ENCODE measurements around the gene HOMER2. TPM values are rescaled to one million over a fixed set of nuclear protein-coding genes. Genes with fewer than 3 reads are reported as not detected.

HOMER2 gene
- total RNA-seq, 3 donors from 2014 or later = 6.1 to 295 (median 77.7) TPM

GRCh38 chr15:82820128-82820527 is 132.4 kb downstream of the HOMER2 start:
- Histone ChIP-seq H3K9me3 (no peaks in the 10 kb centered on the region), H3K27me3 (no peaks in the 10 kb centered on the region), H3K4me3 (no peak overlapping the region), H3K4me1 (no peaks in the 10 kb centered on the region), H3K27ac (no peak overlapping the region), H3K36me3 (no peaks in the 10 kb centered on the region)
- no peak for DNase-seq (ENCODE audit: low spot score in 2 of 2)
- intact Hi-C loops (cut with DNase I; ENCODE audit: low total_unique reads) = no loop called here
- TF ChIP-seq POLR2A (IDR thresholded peaks at IDR 0.05) (no peak), POLR2AphosphoS5 (IDR thresholded peaks at IDR 0.05) (no peak)

GRCh38 chr15:82812994-82813393 is 139.5 kb downstream of the HOMER2 start:
- H3K4me1 ChIP-seq = peaks cover 0 to 4% of the 10 kb centered on the region in 2 donors
- intact Hi-C loops (cut with DNase I; ENCODE audit: low total_unique reads) = no loop called here
- H3K36me3 ChIP-seq = no peaks in the 10 kb centered on the region
- H3K27me3 ChIP-seq = no peaks in the 10 kb centered on the region
- H3K27ac ChIP-seq = no peak overlapping the region
- H3K9me3 ChIP-seq = no peaks in the 10 kb centered on the region
- H3K4me3 ChIP-seq = no peak overlapping the region
- no peak for TF ChIP-seq POLR2AphosphoS5 (IDR thresholded peaks at IDR 0.05)
- TF ChIP-seq POLR2A (IDR thresholded peaks at IDR 0.05) = no peak
- TF ChIP-seq CTCF (IDR thresholded peaks at IDR 0.05) = no peak
- DNase-seq (ENCODE audit: low spot score in 2 of 2) = no peak

GRCh38 chr15:82810890-82811426 is 141.6 kb downstream of the HOMER2 start:
- H3K9me3 ChIP-seq = no peaks in the 10 kb centered on the region
- H3K4me1 ChIP-seq = peaks cover 0 to 4% of the 10 kb centered on the region in 2 donors

GRCh38 chr15:82810061-82810889 is 142.2 kb downstream of the HOMER2 start:
- no peaks in the 10 kb centered on the region for H3K27me3 ChIP-seq
- intact Hi-C loops (cut with DNase I; ENCODE audit: low total_unique reads) = no loop called here
- H3K9me3 ChIP-seq = no peaks in the 10 kb centered on the region
- peaks cover 0 to 4% of the 10 kb centered on the region in 2 donors for H3K4me1 ChIP-seq
- peak overlapping the region; percentile 86 to 94 (median 92) for H3K4me3 ChIP-seq
- H3K36me3 ChIP-seq = no peaks in the 10 kb centered on the region
- TF ChIP-seq POLR2AphosphoS5 (IDR thresholded peaks at IDR 0.05) (no peak), POLR2A (IDR thresholded peaks at IDR 0.05) (no peak), CTCF (IDR thresholded peaks at IDR 0.05) (no peak)
- H3K27ac ChIP-seq = peak overlapping the region; percentile 99 to 100
- DNase-seq (ENCODE audit: low spot score in 2 of 2) = peak in 1 of 2 donors; percentile 28

More at GRCh38 chr15:82810890-82811426, 141.6 kb downstream of the HOMER2 start:
- peak overlapping the region; percentile 99 to 100 for H3K27ac ChIP-seq
- no peaks in the 10 kb centered on the region for H3K27me3 ChIP-seq
- intact Hi-C loops (cut with DNase I; ENCODE audit: low total_unique reads) = no loop called here
- DNase-seq (ENCODE audit: low spot score in 2 of 2) = no peak
- TF ChIP-seq POLR2AphosphoS5 (IDR thresholded peaks at IDR 0.05) = no peak
- TF ChIP-seq POLR2A (IDR thresholded peaks at IDR 0.05) = no peak
- peak overlapping the region; percentile 86 to 94 (median 92) for H3K4me3 ChIP-seq
- H3K36me3 ChIP-seq = no peaks in the 10 kb centered on the region

GRCh38 chr15:82809308-82810060 is 143.0 kb downstream of the HOMER2 start, which contains the start of gene WHAMM:
Gene WHAMM, plus strand, starts transcription at chr15:82809628. Its CDS starts 99 bp downstream, at chr15:82809727.
- no peaks in the 10 kb centered on the region for H3K36me3 ChIP-seq
- peak within 1 kb of the TSS; percentile 86 to 94 (median 92) for H3K4me3 ChIP-seq
- peak; percentile 99 to 100 for DNase-seq (ENCODE audit: low spot score in 2 of 2)
- no peaks in the 10 kb centered on the region for H3K27me3 ChIP-seq
- peak within 1 kb of the TSS; percentile 99 to 100 for H3K27ac ChIP-seq
- no peaks in the 10 kb centered on the region for H3K9me3 ChIP-seq
- intact Hi-C loops (cut with DNase I; ENCODE audit: low total_unique reads) = no loop called here
- peaks cover 0 to 4% of the 10 kb centered on the region in 2 donors for H3K4me1 ChIP-seq
- no peak for TF ChIP-seq CTCF (IDR thresholded peaks at IDR 0.05)
- TF ChIP-seq POLR2A (IDR thresholded peaks at IDR 0.05) = peak; percentile 94
- TF ChIP-seq POLR2AphosphoS5 (IDR thresholded peaks at IDR 0.05) = peak; percentile 90 to 96 (median 93)
